Measurements from ENCODE around the gene SLX4IP. TPM values are rescaled to one million over a fixed set of nuclear protein-coding genes. Genes with fewer than 3 reads are reported as not detected.
A peak's percentile ranks its signal among the peaks of the same experiment; 100 is the strongest.

Gene SLX4IP
- total and polyA plus RNA-seq, 2 donors (not counting 1 experiment from before 2014, with no cell fraction given): 1.9 to 8.1 TPM

DNA sequence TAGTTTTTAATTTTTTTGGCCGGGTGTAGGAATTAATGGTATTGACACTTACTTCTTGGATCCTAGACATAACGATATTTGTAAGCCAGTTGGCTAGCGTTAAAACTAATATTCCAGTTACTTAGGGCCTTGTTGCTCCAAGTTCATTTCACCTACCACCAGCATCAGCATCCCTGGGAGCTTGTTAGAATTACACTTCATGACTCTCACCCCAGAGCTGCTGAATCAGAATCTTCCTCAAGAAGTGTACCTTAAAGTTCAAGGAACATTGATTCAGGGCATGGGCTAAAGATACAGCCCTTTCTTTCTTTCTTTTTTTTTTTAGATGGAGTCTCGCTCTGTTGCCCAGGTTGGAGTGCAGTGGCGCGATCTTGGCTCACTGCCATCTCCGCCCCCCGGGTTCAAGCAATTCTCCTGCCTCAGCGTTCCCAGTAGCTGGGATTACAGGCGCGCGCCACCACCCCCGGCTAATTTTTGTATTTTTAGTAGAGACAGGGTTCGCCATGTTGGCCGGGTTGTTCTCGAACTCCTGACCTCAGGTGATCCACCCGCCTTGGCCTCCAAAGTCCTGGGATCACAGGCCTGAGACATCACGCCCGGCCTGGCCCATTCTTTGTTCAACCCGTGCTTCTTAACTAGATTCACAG lies 1.1 kb downstream of the SLX4IP start:
- H3K36me3 ChIP-seq (ENCODE audit: control insufficient read depth, insufficient read depth, low read length): no peaks in the 10 kb centered on the region
- no peaks in the 10 kb centered on the region for H3K9me3 ChIP-seq (ENCODE audit: control insufficient read depth, insufficient read depth, low read depth, low read length)
- H3K27me3 ChIP-seq (ENCODE audit: control insufficient read depth, insufficient read depth, low read length): no peaks in the 10 kb centered on the region
- TF ChIP-seq CTCF (conservative IDR thresholded peaks at IDR 0.05 in 1 of 2, IDR thresholded peaks at IDR 0.05 in 1 of 2; ENCODE audit: low read depth in 1 of 2, low read length in 2 of 2): no peak
- no peak for TF ChIP-seq EZH2 (IDR thresholded peaks at IDR 0.05; ENCODE audit: low read length, missing control alignments)
- peak overlapping the region in 2 of 4 experiments; percentile 91 to 96 for H3K4me3 ChIP-seq (replicated peaks in 1 of 4; ENCODE audit: control extremely low read depth in 1 of 4, insufficient read depth in 1 of 4, low read depth in 3 of 4, low read length in 4 of 4)
- no peak for DNase-seq (ENCODE audit: low read depth in 2 of 2)
- no peak overlapping the region for H3K27ac ChIP-seq (ENCODE audit: insufficient read depth, low read length)
- peaks cover 2% of the 10 kb centered on the region for H3K4me1 ChIP-seq (ENCODE audit: control insufficient read depth, extremely low read depth, insufficient read depth, low read length)
- H4K20me1 ChIP-seq (ENCODE audit: control insufficient read depth, extremely low read depth, insufficient read depth, low read length): no peaks in the 10 kb centered on the region
- H2AFZ ChIP-seq (ENCODE audit: low read length): no peak overlapping the region
- peaks cover 27% of the 10 kb centered on the region for H3K79me2 ChIP-seq (ENCODE audit: control insufficient read depth, insufficient read depth, low read length)
- peak overlapping the region; percentile 97 for H3K4me2 ChIP-seq (ENCODE audit: extremely low read depth, insufficient read depth, low read length)
- no peak overlapping the region for H3K9ac ChIP-seq (ENCODE audit: insufficient read depth, low read length)

DNA sequence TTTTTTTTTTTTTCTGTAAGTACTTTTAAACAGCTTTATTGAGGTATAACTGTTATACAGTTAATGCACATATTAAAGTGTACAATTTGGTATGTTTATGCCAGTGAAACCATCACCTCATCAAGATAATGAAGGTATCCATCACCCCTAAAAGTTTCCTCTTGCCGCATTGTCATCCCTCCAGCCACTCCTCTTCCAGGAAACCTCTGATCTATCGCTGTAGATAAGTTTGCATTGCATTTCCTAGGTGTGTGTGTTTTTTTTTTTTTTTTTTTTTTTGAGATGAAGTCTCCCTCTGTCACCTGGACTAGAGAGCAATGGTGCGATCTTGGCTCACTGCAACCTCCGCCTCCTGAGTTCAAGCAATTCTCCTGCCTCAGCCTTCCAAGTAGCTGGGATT lies 3.1 kb downstream of the SLX4IP start:
- Histone ChIP-seq H3K4me3 (replicated peaks in 1 of 4; ENCODE audit: control extremely low read depth in 1 of 4, insufficient read depth in 1 of 4, low read depth in 3 of 4, low read length in 4 of 4) (no peak overlapping the region), H3K27me3 (ENCODE audit: control insufficient read depth, insufficient read depth, low read length) (no peaks in the 10 kb centered on the region), H4K20me1 (ENCODE audit: control insufficient read depth, extremely low read depth, insufficient read depth, low read length) (no peaks in the 10 kb centered on the region), H3K79me2 (ENCODE audit: control insufficient read depth, insufficient read depth, low read length) (peaks cover 13% of the 10 kb centered on the region), H3K4me1 (ENCODE audit: control insufficient read depth, extremely low read depth, insufficient read depth, low read length) (peaks cover 2% of the 10 kb centered on the region), H3K9me3 (ENCODE audit: control insufficient read depth, insufficient read depth, low read depth, low read length) (no peaks in the 10 kb centered on the region), H2AFZ (ENCODE audit: low read length) (no peak overlapping the region), H3K4me2 (ENCODE audit: extremely low read depth, insufficient read depth, low read length) (no peak overlapping the region), H3K36me3 (ENCODE audit: control insufficient read depth, insufficient read depth, low read length) (no peaks in the 10 kb centered on the region), H3K9ac (ENCODE audit: insufficient read depth, low read length) (no peak overlapping the region), H3K27ac (ENCODE audit: insufficient read depth, low read length) (no peak overlapping the region)
- no peak for DNase-seq (ENCODE audit: low read depth in 2 of 2)
- TF ChIP-seq EZH2 (IDR thresholded peaks at IDR 0.05; ENCODE audit: low read length, missing control alignments) (no peak), CTCF (conservative IDR thresholded peaks at IDR 0.05 in 1 of 2, IDR thresholded peaks at IDR 0.05 in 1 of 2; ENCODE audit: low read depth in 1 of 2, low read length in 2 of 2) (no peak)

GRCh38 chr20:10443936-10444335 lies 8.8 kb downstream of the SLX4IP start:
- TF ChIP-seq EZH2 (IDR thresholded peaks at IDR 0.05; ENCODE audit: low read length, missing control alignments): no peak
- TF ChIP-seq CTCF (conservative IDR thresholded peaks at IDR 0.05 in 1 of 2, IDR thresholded peaks at IDR 0.05 in 1 of 2; ENCODE audit: low read depth in 1 of 2, low read length in 2 of 2): no peak
- Histone ChIP-seq H3K4me1 (ENCODE audit: control insufficient read depth, extremely low read depth, insufficient read depth, low read length) (peaks cover 4% of the 10 kb centered on the region), H2AFZ (ENCODE audit: low read length) (no peak overlapping the region), H3K9ac (ENCODE audit: insufficient read depth, low read length) (no peak overlapping the region), H3K27ac (ENCODE audit: insufficient read depth, low read length) (no peak overlapping the region), H3K4me2 (ENCODE audit: extremely low read depth, insufficient read depth, low read length) (no peak overlapping the region), H3K4me3 (replicated peaks in 1 of 4; ENCODE audit: control extremely low read depth in 1 of 4, insufficient read depth in 1 of 4, low read depth in 3 of 4, low read length in 4 of 4) (no peak overlapping the region), H4K20me1 (ENCODE audit: control insufficient read depth, extremely low read depth, insufficient read depth, low read length) (no peaks in the 10 kb centered on the region), H3K27me3 (ENCODE audit: control insufficient read depth, insufficient read depth, low read length) (no peaks in the 10 kb centered on the region), H3K36me3 (ENCODE audit: control insufficient read depth, insufficient read depth, low read length) (no peaks in the 10 kb centered on the region), H3K79me2 (ENCODE audit: control insufficient read depth, insufficient read depth, low read length) (no peaks in the 10 kb centered on the region), H3K9me3 (ENCODE audit: control insufficient read depth, insufficient read depth, low read depth, low read length) (no peaks in the 10 kb centered on the region)
- no peak for DNase-seq (ENCODE audit: low read depth in 2 of 2)
